KMS-11 (cell line): ENCODE data around the gene MIS18A.

ENCODE experiments used
- H2AFZ ChIP-seq: fragments of 200-600 bp; sonication (generic); 2 replicates; pipeline ENCODE4 v1.6.1; 2016; ENCODE audit warnings: antibody characterized with exemption, mixed run types, low read depth
- H3K27ac ChIP-seq: fragments of 200-600 bp; sonication (generic); 2 replicates; pipeline ENCODE4 v1.6.1; 2016; ENCODE audit warnings: mild to moderate bottlenecking, mixed run types
- H3K27me3 ChIP-seq: fragments of 200-600 bp; sonication (generic); 2 replicates; pipeline ENCODE4 v1.6.1; 2017; ENCODE audit warnings: mild to moderate bottlenecking, low read depth, mixed run types, moderate library complexity; ENCODE audit not compliant: insufficient read depth
- H3K36me3 ChIP-seq: fragments of 200-600 bp; sonication (generic); 2 replicates; pipeline ENCODE4 v1.6.1; 2017; ENCODE audit warnings: mild to moderate bottlenecking, mixed run types; ENCODE audit not compliant: insufficient read depth
- H3K4me1 ChIP-seq: fragments of 200-600 bp; sonication (generic); 2 replicates; pipeline ENCODE4 v1.6.1; 2016; ENCODE audit warnings: mild to moderate bottlenecking, low read depth, mixed run types; ENCODE audit not compliant: poor library complexity, severe bottlenecking
- H3K4me2 ChIP-seq: fragments of 200-600 bp; sonication (generic); 2 replicates; pipeline ENCODE4 v1.7.0; 2016; ENCODE audit warnings: mild to moderate bottlenecking, mixed run types
- H3K4me3 ChIP-seq: fragments of 200-600 bp; sonication (generic); IDR thresholded peaks from 2 replicates; pipeline ENCODE4 v1.6.1; 2017; ENCODE audit warnings: low read depth, low read length, mixed read lengths; ENCODE audit not compliant: insufficient read depth
- H3K79me2 ChIP-seq: fragments of 200-600 bp; sonication (generic); 2 replicates; pipeline ENCODE4 v1.6.1; 2016; ENCODE audit warnings: low read depth, mixed run types; ENCODE audit not compliant: insufficient read depth
- H3K9ac ChIP-seq: fragments of 200-600 bp; sonication (generic); 2 replicates; pipeline ENCODE4 v1.6.1; 2016; ENCODE audit warnings: mild to moderate bottlenecking, mixed run types
- H4K20me1 ChIP-seq: fragments of 200-600 bp; sonication (generic); 2 replicates; pipeline ENCODE4 v1.6.1; 2016; ENCODE audit warnings: mild to moderate bottlenecking, mixed run types; ENCODE audit not compliant: insufficient read depth
- CTCF ChIP-seq: fragments of 200-600 bp; sonication (generic); conservative IDR thresholded peaks from 2 replicates; pipeline ENCODE4 v1.6.1; 2017; ENCODE audit warnings: low read depth, mild to moderate bottlenecking, antibody characterized with exemption, low read length, moderate library complexity, mixed read lengths

Gene MIS18A

GRCh38 chr21:32308696-32309095 lies 29.8 kb upstream of the MIS18A start:
- Histone ChIP-seq H3K4me2 (no peak overlapping the region), H2AFZ (no peak overlapping the region), H3K4me3 (no peak overlapping the region), H3K79me2 (no peaks in the 10 kb centered on the region), H3K36me3 (no peaks in the 10 kb centered on the region), H3K4me1 (no peaks in the 10 kb centered on the region), H3K9ac (no peak overlapping the region), H3K27me3 (no peaks in the 10 kb centered on the region), H4K20me1 (no peaks in the 10 kb centered on the region), H3K27ac (no peak overlapping the region)
- no peak for TF ChIP-seq CTCF

GRCh38 chr21:32307706-32308105 lies 28.9 kb upstream of the MIS18A start:
- Histone ChIP-seq H3K36me3 (no peaks in the 10 kb centered on the region), H3K27me3 (no peaks in the 10 kb centered on the region), H3K9ac (no peak overlapping the region), H3K79me2 (no peaks in the 10 kb centered on the region), H2AFZ (no peak overlapping the region), H3K4me1 (no peaks in the 10 kb centered on the region), H3K4me2 (no peak overlapping the region), H3K4me3 (no peak overlapping the region), H4K20me1 (no peaks in the 10 kb centered on the region), H3K27ac (no peak overlapping the region)
- TF ChIP-seq CTCF = no peak

- Histone ChIP-seq H2AFZ (no peak overlapping the region), H3K4me3 (no peak overlapping the region), H3K27ac (no peak overlapping the region), H3K4me1 (no peaks in the 10 kb centered on the region), H3K4me2 (no peak overlapping the region), H3K9ac (no peak overlapping the region), H3K27me3 (no peaks in the 10 kb centered on the region), H3K36me3 (no peaks in the 10 kb centered on the region), H4K20me1 (no peaks in the 10 kb centered on the region), H3K79me2 (no peaks in the 10 kb centered on the region)
- TF ChIP-seq CTCF = no peak
Measured at GRCh38 chr21:32306021-32306780, 27.4 kb upstream of the MIS18A start.

- H3K79me2 ChIP-seq = no peaks in the 10 kb centered on the region
- no peak overlapping the region for H2AFZ ChIP-seq
Measured at GRCh38 chr21:32304998-32305397, 26.1 kb upstream of the MIS18A start.

More at GRCh38 chr21:32304998-32305397, 26.1 kb upstream of the MIS18A start:
- Histone ChIP-seq H3K4me3 (no peak overlapping the region), H3K36me3 (no peaks in the 10 kb centered on the region), H3K4me1 (no peaks in the 10 kb centered on the region), H4K20me1 (no peaks in the 10 kb centered on the region), H3K27ac (no peak overlapping the region), H3K4me2 (no peak overlapping the region), H3K27me3 (no peaks in the 10 kb centered on the region), H3K9ac (no peak overlapping the region)
- TF ChIP-seq CTCF = no peak
